GM11168 (cell line): ENCODE results near the gene EPB41L1.
"Not testable (repeated sequence)": the region's sequence is repeated elsewhere in the genome, so short reads cannot be mapped to it uniquely, and the experiment has no call there.

Source experiments
- in situ Hi-C: fragments of 300-500 bp; cut with MboI; formaldehyde crosslinking; loops from one replicate; pipeline ENCODE4 v1.12.0; 2022; ENCODE audit warnings: low sequenced_read_pairs; ENCODE audit not compliant: unreplicated experiment

EPB41L1 gene

GRCh38 chr20:36122931-36123288 lies 31.6 kb upstream of the EPB41L1 start:
- in situ Hi-C loops: no loop called here

- in situ Hi-C loops: no loop called here
Measured at GRCh38 chr20:36125097-36125496, 29.4 kb upstream of the EPB41L1 start.

- in situ Hi-C loops: no loop called here
Measured at GRCh38 chr20:36126836-36127527, 27.6 kb upstream of the EPB41L1 start.

GRCh38 chr20:36128463-36129159 lies 25.9 kb upstream of the EPB41L1 start:
- in situ Hi-C loops: no loop called here

- in situ Hi-C loops: no loop called here
Measured at GRCh38 chr20:36129160-36129543, 25.4 kb upstream of the EPB41L1 start.

GRCh38 chr20:36130390-36130789 lies 24.1 kb upstream of the EPB41L1 start:
- in situ Hi-C loops: loop anchor here (5.0 kb wide), 1 partner anchor 143 kb away; no protein-coding TSS in a partner anchor

- in situ Hi-C loops: loop anchor here (5.0 kb wide), 1 partner anchor 146 kb away; no protein-coding TSS in a partner anchor
Measured at GRCh38 chr20:36132802-36133211, 21.7 kb upstream of the EPB41L1 start.

- in situ Hi-C loops: loop anchor here (5.0 kb wide), 1 partner anchor 147 kb away; no protein-coding TSS in a partner anchor
Measured at GRCh38 chr20:36133821-36134220, 20.7 kb upstream of the EPB41L1 start.

- in situ Hi-C loops: no loop called here
Measured at GRCh38 chr20:36135159-36135558, 19.4 kb upstream of the EPB41L1 start.

GRCh38 chr20:36135821-36136220 lies 18.7 kb upstream of the EPB41L1 start:
- in situ Hi-C loops: no loop called here

- in situ Hi-C loops: not testable (repeated sequence)
Measured at GRCh38 chr20:36137313-36137712, 17.2 kb upstream of the EPB41L1 start.

GRCh38 chr20:36141310-36141709 lies 13.2 kb upstream of the EPB41L1 start:
- in situ Hi-C loops: no loop called here

- in situ Hi-C loops: no loop called here
Measured at GRCh38 chr20:36144336-36144735, 10.2 kb upstream of the EPB41L1 start.

GRCh38 chr20:36145877-36146707 lies 8.4 kb upstream of the EPB41L1 start:
- in situ Hi-C loops: no loop called here

GRCh38 chr20:36147690-36148089 lies 6.8 kb upstream of the EPB41L1 start:
- in situ Hi-C loops: no loop called here

- in situ Hi-C loops: no loop called here
Measured at GRCh38 chr20:36148439-36148838, 6.1 kb upstream of the EPB41L1 start.

GRCh38 chr20:36149012-36149411 lies 5.5 kb upstream of the EPB41L1 start:
- in situ Hi-C loops: no loop called here

GRCh38 chr20:36149469-36149868 lies 5.1 kb upstream of the EPB41L1 start:
- in situ Hi-C loops: no loop called here

GRCh38 chr20:36150489-36150846 lies 4.1 kb upstream of the EPB41L1 start:
- in situ Hi-C loops: no loop called here

GRCh38 chr20:36150847-36151539 lies 3.5 kb upstream of the EPB41L1 start:
- in situ Hi-C loops: no loop called here
